NOMO-1 treated with DMSO at 0.1 percent for 48 hours (cell line): ENCODE data around the gene ELOVL3.
A peak's percentile ranks its signal among the peaks of the same experiment; 100 is the strongest.
"Not testable (repeated sequence)": the region's sequence is repeated elsewhere in the genome, so short reads cannot be mapped to it uniquely, and the experiment has no call there.

Experiments
- DNase-seq: peaks from one replicate; lab custom pipeline; 2025; ENCODE audit not compliant: unreplicated experiment; lab: John Stamatoyannopoulos, UW

The ELOVL3 gene

GRCh38 chr10:102247734-102248133, 21.6 kb downstream of the ELOVL3 start:
- peak; percentile 33 for DNase-seq

DNA sequence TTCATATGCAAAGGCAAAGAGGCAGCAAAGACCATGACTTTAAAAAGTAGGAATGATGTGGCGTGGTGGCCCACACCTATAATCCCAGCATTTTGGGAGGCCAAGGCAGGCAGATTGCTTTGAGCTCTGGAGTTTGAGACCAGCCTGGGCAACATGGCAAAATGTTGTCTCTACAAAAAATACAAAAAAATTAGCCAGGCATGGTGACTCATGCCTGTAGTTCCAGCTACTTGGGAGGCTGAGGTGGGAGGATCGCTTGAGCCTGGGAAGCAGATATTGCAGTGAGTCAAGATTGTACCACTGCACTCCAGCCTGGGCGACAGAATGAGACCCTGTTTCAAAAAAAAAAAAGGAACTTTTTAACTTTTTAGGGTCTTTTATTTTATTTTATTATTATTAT, 26.4 kb downstream of the ELOVL3 start:
- DNase-seq: not testable (repeated sequence)

DNA sequence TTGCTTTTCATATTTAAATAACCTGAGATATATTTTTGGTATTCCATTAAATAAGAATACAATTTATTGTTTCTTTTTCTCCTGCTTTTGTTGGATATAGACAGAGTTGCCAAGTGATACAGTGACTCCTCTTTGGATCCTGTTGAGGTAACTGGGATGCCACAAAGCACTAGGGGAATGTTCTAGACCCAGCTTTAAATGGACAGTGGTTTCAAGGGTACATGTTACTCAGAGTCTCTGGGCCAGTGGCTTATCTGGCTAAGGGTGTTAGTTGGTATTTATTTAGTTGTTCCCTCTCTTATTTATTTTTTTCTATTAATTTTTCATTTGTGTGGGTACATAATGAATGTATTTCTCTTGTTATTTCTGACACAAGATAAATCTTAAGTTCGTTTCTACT, 28.3 kb downstream of the ELOVL3 start:
- DNase-seq: no peak

DNA sequence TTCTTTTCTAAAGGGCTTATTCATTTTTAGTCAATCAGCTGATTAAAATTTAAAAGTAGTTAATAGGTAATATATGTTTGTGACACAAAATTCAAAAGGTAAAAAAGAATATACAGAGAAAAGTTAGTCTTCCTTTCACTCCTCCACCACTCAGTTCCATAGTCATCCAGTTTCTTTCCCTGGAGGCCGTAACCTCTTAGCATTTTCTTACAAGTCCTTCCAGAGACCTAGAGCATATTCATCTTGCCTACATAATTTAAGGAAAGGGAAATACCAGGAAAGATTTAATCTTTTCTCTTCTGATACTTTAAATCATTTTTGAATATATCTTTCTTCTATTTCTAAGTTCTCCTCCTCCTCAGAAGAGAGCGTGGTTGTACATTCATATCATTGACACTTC, 29.3 kb downstream of the ELOVL3 start:
- DNase-seq: no peak

DNA sequence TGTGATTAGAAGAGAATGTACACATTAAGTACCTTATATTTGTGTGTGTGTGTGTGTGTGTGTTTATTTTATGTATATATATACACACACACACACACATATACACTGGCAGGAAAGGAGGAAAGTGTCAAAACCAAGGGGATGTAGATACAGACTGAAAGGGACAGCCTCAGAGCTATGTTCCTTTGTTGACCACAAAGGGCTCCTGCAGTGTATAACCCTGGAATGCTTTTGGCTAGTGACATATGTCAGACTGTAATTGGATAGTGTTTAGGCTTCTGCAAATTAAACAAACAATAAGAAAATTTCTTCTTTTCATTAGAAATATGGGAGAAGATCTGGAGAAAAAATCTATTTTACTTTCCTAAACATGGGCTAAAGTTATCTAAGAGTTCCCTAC, 35.1 kb downstream of the ELOVL3 start:
- no peak for DNase-seq

GRCh38 chr10:102261842-102262241, 35.7 kb downstream of the ELOVL3 start:
- DNase-seq: no peak

- DNase-seq: no peak
These were observed 36.8 kb downstream of the ELOVL3 start for GRCh38 chr10:102262744-102263370.

- no peak for DNase-seq
These were observed 38.3 kb downstream of the ELOVL3 start for GRCh38 chr10:102264371-102264770.

DNA sequence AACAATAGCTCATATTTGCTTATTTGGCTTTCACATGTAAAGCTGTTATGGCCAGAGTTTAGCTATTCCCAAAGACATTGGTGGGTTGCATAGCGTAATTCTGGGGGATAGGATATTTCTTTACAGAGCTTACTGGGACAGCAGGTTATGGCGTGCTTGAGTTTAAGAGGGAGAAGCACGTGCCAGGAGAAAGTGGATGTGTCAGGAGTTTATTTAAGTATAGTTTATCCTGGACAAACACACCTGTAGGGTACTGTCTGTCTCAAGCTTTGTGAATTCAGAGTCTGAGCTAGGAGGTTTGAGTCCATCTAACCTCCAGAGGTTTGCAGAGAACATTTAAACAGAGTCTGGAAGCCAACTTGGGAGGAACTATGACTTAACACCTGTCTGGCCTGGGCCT, 40.6 kb downstream of the ELOVL3 start:
- DNase-seq: no peak

- DNase-seq: no peak
These were observed 41.6 kb downstream of the ELOVL3 start for GRCh38 chr10:102267748-102268147.

DNA sequence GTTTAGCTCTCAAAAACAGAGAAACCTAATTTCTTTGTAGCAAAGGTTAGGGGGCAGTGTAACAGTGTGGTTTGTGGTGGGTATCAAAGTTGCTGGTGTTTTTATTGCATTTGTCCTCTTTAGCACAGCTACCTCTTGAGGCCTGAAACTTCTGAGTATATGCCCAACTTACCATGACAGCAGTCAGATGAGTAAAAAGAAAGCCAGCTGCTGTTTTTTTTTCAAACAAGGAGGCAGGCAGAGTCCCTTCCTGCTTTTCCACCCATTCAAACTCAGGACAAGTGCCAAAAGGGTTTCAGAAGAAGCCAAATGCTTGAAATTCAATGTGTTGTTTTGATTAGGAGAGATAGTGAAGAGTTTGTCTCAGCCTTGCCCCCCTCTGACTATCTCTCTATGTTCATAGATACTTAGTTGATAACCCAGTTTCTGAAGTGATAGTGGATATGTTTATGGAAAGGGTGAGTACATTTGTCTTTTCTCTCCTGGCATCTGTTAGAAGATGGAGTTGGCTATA, 42.3 kb downstream of the ELOVL3 start:
- no peak for DNase-seq

- no peak for DNase-seq
These were observed 42.9 kb downstream of the ELOVL3 start for GRCh38 chr10:102269017-102269416.

DNA sequence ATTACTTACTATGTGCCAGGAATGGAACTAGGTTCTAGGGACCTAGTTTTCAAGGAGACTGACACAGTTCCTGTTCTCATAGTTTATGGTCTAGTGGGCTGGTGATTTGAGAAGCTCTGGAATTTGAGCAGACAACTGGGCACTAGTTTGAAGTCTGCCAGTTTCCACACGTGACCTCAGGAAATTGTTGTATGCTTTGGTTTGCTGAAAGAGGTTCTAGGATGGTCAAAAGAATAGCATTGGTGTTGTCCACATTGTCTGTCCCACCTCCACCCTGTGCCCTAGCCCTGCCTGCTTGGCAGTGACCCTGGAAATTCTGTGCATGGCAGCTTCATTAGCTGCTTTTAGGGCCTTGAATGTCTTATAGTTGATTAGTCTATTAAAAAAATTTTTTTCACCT, 48.0 kb downstream of the ELOVL3 start:
- DNase-seq: no peak

DNA sequence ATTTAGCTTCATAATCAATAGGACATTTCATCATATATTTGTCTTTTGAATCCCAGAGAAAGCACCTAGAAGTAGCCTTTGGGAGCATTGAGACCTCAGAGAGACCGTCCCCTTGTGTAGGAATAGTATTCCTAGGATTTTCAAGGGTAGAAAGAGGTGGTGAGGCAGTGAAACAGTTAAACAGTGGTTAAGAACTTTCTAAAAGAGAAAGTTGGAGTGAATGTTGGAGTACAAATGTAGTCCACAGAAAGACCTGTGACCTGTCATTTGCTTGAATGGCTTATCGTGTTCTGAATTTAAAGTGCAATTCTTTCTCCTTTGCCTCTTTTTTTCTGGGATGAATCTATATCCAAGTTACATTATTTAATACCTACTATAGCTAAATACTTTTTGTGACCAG, 49.2 kb downstream of the ELOVL3 start:
- DNase-seq: no peak

GRCh38 chr10:102279104-102279503, 53.0 kb downstream of the ELOVL3 start:
- no peak for DNase-seq
